ENCODE measurements around the gene UNC50.

DNA sequence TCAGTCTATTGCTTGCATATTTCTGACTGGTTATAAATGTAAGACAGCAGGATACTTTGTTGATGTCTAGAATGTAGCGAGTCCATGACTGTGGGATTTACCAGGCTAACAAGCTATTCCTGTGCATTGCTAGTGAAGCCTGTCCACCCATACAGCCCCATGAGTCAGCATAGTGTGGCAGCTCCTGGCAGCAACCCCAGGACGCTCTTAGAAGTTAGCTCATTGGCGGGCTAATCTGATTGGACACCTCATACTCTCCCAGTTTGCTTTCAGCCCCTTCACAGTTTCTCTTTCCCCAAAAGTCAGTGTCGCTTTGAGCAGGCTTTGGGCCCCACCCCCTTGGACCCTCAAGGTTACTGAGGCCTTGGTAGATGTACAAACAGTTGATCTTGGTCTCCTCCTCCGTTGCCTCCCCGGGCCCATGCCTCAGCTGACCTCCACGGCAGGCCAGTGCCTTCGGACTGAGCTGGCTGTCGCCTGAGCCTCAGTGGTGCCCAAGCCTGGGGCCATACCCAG is 48.1 kb upstream of the UNC50 start:
- TF ChIP-seq, protein P1, sequence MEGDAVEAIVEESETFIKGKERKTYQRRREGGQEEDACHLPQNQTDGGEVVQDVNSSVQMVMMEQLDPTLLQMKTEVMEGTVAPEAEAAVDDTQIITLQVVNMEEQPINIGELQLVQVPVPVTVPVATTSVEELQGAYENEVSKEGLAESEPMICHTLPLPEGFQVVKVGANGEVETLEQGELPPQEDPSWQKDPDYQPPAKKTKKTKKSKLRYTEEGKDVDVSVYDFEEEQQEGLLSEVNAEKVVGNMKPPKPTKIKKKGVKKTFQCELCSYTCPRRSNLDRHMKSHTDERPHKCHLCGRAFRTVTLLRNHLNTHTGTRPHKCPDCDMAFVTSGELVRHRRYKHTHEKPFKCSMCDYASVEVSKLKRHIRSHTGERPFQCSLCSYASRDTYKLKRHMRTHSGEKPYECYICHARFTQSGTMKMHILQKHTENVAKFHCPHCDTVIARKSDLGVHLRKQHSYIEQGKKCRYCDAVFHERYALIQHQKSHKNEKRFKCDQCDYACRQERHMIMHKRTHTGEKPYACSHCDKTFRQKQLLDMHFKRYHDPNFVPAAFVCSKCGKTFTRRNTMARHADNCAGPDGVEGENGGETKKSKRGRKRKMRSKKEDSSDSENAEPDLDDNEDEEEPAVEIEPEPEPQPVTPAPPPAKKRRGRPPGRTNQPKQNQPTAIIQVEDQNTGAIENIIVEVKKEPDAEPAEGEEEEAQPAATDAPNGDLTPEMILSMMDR (IDR thresholded peaks at IDR 0.05), result no peak
- TF ChIP-seq POLR2A (IDR thresholded peaks at IDR 0.05), result no peak

Data from ovary (tissue), 3 donors.